Loucy (cell line): Measurements from ENCODE around the gene GTPBP8.

Source experiments
- EZH2phosphoT487 ChIP-seq: fragments of 200-600 bp; IDR thresholded peaks from 2 replicates; pipeline ENCODE4 v1.6.1; 2018; ENCODE audit warnings: antibody characterized with exemption, mild to moderate bottlenecking, moderate library complexity, borderline replicate concordance
- TF ChIP-seq, protein P1 (sequence below): fragments of 200-600 bp; sonication (generic); conservative IDR thresholded peaks from 2 replicates; pipeline ENCODE4 v1.5.1; 2014; ENCODE audit warnings: mild to moderate bottlenecking, antibody characterized with exemption, low read length

DNA sequence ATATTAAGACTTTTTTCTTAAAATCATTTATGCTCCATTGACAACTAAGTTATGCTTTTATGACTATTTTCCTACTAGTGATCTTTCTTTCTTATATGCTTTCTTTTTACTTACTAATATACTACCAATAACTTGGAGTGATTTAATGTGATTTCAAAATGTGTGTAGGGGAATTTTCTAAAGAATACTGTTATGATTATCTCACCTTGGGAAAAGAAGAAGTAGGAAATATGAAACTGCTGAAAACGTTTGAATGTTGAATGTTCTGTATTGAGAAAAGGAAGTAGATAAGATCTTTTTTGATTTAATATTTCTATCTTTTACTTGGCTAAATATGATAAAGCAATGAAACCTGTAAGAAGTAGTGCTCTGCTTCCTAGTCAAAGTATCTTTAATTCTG lies 8.1 kb upstream of the GTPBP8 start:
- TF ChIP-seq, protein P1, sequence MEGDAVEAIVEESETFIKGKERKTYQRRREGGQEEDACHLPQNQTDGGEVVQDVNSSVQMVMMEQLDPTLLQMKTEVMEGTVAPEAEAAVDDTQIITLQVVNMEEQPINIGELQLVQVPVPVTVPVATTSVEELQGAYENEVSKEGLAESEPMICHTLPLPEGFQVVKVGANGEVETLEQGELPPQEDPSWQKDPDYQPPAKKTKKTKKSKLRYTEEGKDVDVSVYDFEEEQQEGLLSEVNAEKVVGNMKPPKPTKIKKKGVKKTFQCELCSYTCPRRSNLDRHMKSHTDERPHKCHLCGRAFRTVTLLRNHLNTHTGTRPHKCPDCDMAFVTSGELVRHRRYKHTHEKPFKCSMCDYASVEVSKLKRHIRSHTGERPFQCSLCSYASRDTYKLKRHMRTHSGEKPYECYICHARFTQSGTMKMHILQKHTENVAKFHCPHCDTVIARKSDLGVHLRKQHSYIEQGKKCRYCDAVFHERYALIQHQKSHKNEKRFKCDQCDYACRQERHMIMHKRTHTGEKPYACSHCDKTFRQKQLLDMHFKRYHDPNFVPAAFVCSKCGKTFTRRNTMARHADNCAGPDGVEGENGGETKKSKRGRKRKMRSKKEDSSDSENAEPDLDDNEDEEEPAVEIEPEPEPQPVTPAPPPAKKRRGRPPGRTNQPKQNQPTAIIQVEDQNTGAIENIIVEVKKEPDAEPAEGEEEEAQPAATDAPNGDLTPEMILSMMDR = no peak
- TF ChIP-seq EZH2phosphoT487 = no peak
